Upper lobe of left lung (tissue), 6 donors: ENCODE data around the gene CSNK1A1. TPM values are rescaled to one million over a fixed set of nuclear protein-coding genes. Genes with fewer than 3 reads are reported as not detected.
"Not testable (repeated sequence)": the region's sequence is repeated elsewhere in the genome, so short reads cannot be mapped to it uniquely, and the experiment has no call there.

ENCODE experiments used
- ATAC-seq, 2 donors: fragments of 200-7000 bp; cut with Tn5 transposase; one replicate each; pipeline ENCODE4 v1.9.1; 2022; ENCODE audit warnings: mild to moderate bottlenecking in 2 of 2, moderate library complexity in 2 of 2; ENCODE audit not compliant: low FRiP score in 2 of 2
- DNase-seq, 2 donors: peaks; one replicate each; pipeline ENCODE4 v3.0.0-alpha.2; 2019 to 2020
- H3K27ac ChIP-seq, 4 donors: fragments of 200-600 bp; sonication (generic); one replicate each; pipeline ENCODE4 v1.5.1; 2016 to 2019
- H3K27me3 ChIP-seq, 4 donors: fragments of 200-600 bp; sonication (generic); one replicate each; pipeline ENCODE4 v1.5.1; 2017 to 2019
- H3K36me3 ChIP-seq, 4 donors: fragments of 200-600 bp; sonication (generic); one replicate each; pipeline ENCODE4 v1.5.1; 2016 to 2019
- H3K4me1 ChIP-seq, 4 donors: fragments of 200-600 bp; sonication (generic); one replicate each; pipeline ENCODE4 v1.5.1; 2018 to 2019
- H3K4me3 ChIP-seq, 4 donors: fragments of 200-600 bp; sonication (generic); one replicate each; pipeline ENCODE4 v1.5.1; 2017 to 2019; ENCODE audit warnings: mild to moderate bottlenecking in 2 of 4, moderate library complexity in 1 of 4
- H3K9me3 ChIP-seq, 4 donors: fragments of 200-600 bp; sonication (generic); one replicate each; pipeline ENCODE4 v1.5.1; 2018 to 2019
- EP300 ChIP-seq, 4 donors: sonication (generic); formaldehyde crosslinking; IDR thresholded peaks; one replicate each; pipeline ENCODE4 v1.5.1; 2017; ENCODE audit warnings: antibody characterized with exemption in 4 of 4, control low read depth in 2 of 4
- POLR2A ChIP-seq, 4 donors: fragments of 450-650 bp; IDR thresholded peaks; one replicate each; pipeline ENCODE4 v1.5.1; 2016 to 2017; ENCODE audit warnings: antibody characterized with exemption in 4 of 4, mild to moderate bottlenecking in 2 of 4
- POLR2AphosphoS5 ChIP-seq, 2 donors: sonication (generic); formaldehyde crosslinking; IDR thresholded peaks; one replicate each; pipeline ENCODE4 v1.5.1; 2017; ENCODE audit warnings: antibody characterized with exemption in 2 of 2
- whole genome bisulfite sequencing, 2 donors: methylation state at CpG; one replicate each; pipeline ENCODE4 v1.1.5; 2017 to 2018; 5-methylcytosine and 5-hydroxymethylcytosine counted together
- total RNA-seq, 6 donors: library from RNA; depleted of rRNA in 4 of 6; stranded (reverse); fragments of >200 nt in 4 of 6; gene quantifications; one replicate each; pipeline versions ENCODE4 v1.1.0 to v1.2.1, GENCODE V29; 2016 to 2021
- TF ChIP-seq, protein P1 (sequence below), 6 experiments: fragments of 450-650 bp in 4 of 6; fragments of 200-600 bp in 2 of 6; sonication (generic) in 2 of 6; IDR thresholded peaks; one replicate each; pipeline ENCODE4 v1.5.1; 2016 to 2019; ENCODE audit warnings: antibody characterized with exemption in 6 of 6
- donor health status: DM: no; HTN: no; CAD: no; lungs with moderate emphysema.
- donor health status: DM: no; HTN: yes; CAD: no; lungs with severe emphysema.

The CSNK1A1 gene
- total RNA-seq, 6 donors from 2014 or later = 153 to 215 (median 202) TPM

DNA sequence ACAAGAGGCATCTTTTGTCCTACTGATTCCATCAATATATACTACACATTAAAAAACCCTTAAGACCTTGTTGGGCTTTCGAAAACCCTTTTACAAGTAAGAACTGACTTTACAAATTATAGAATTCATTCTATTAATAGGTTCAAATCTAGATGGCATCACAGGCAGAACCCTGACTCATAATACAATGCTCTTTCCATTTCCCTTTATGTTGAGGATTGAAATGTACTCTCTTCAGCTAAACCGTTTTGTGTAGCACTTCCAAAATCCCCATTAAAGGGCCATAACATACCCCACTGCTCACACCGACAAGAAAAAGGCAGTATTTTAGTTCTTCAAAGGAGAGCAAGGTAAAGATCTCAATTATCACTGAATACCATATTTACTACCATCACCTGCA lies 11.2 kb downstream of the CSNK1A1 start:
- H3K9me3 ChIP-seq = no peaks in the 10 kb centered on the region
- 67 to 70% methylated on average over 3 of the region's 3 CpGs for WGBS, 2 donors
- H3K36me3 ChIP-seq = peaks cover 4 to 47% (median 6%) of the 10 kb centered on the region in 4 donors
- DNase-seq (no peak), ATAC-seq (no peak)
- H3K27ac ChIP-seq = no peak overlapping the region
- TF ChIP-seq POLR2A (IDR thresholded peaks at IDR 0.05) (no peak), EP300 (IDR thresholded peaks at IDR 0.05) (no peak), POLR2AphosphoS5 (IDR thresholded peaks at IDR 0.05) (no peak)
- TF ChIP-seq, protein P1, sequence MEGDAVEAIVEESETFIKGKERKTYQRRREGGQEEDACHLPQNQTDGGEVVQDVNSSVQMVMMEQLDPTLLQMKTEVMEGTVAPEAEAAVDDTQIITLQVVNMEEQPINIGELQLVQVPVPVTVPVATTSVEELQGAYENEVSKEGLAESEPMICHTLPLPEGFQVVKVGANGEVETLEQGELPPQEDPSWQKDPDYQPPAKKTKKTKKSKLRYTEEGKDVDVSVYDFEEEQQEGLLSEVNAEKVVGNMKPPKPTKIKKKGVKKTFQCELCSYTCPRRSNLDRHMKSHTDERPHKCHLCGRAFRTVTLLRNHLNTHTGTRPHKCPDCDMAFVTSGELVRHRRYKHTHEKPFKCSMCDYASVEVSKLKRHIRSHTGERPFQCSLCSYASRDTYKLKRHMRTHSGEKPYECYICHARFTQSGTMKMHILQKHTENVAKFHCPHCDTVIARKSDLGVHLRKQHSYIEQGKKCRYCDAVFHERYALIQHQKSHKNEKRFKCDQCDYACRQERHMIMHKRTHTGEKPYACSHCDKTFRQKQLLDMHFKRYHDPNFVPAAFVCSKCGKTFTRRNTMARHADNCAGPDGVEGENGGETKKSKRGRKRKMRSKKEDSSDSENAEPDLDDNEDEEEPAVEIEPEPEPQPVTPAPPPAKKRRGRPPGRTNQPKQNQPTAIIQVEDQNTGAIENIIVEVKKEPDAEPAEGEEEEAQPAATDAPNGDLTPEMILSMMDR (IDR thresholded peaks at IDR 0.05) = no peak
- H3K4me3 ChIP-seq = no peak overlapping the region
- H3K27me3 ChIP-seq = no peaks in the 10 kb centered on the region
- H3K4me1 ChIP-seq = peaks cover 69 to 75% (median 72%) of the 10 kb centered on the region in 4 donors

DNA sequence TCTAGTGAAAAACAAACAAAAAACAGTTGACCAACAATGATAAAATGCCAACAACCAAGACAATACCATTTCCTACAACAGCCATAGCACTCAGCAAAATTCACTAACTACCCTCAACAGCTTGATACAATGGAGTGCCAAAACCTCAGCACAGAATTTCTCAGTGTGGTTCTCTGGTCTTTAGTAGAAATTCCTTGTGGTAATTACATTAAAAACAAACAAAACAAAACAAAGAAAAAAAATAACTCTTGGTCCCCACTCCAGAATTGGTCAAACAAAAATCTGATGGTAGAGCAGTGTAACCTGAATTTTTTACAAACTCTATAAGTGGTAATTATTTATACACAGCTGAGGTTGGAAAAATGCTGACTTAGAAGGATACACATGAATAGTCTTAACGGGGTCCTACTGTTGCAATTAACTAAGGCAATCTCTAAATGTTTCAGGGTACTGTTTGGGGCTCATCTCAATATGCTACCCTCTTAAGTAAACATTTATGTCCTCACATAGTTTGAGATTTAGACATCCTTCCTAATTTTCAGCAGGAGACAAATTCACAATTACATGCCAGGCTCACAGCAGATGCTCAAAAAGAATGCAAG lies 13.8 kb downstream of the CSNK1A1 start:
- 60 to 73% methylated on average over 1 of the region's 1 CpG for WGBS, 2 donors
- Histone ChIP-seq H3K4me1 (peaks cover 56 to 68% (median 60%) of the 10 kb centered on the region in 4 donors), H3K4me3 (no peak overlapping the region), H3K9me3 (no peaks in the 10 kb centered on the region), H3K36me3 (peaks cover 4 to 34% (median 5%) of the 10 kb centered on the region in 4 donors), H3K27me3 (no peaks in the 10 kb centered on the region), H3K27ac (no peak overlapping the region)
- TF ChIP-seq, protein P1 (IDR thresholded peaks at IDR 0.05) = no peak
- TF ChIP-seq POLR2A (IDR thresholded peaks at IDR 0.05) (no peak), POLR2AphosphoS5 (IDR thresholded peaks at IDR 0.05) (no peak), EP300 (IDR thresholded peaks at IDR 0.05) (no peak)
- DNase-seq (no peak), ATAC-seq (no peak)

DNA sequence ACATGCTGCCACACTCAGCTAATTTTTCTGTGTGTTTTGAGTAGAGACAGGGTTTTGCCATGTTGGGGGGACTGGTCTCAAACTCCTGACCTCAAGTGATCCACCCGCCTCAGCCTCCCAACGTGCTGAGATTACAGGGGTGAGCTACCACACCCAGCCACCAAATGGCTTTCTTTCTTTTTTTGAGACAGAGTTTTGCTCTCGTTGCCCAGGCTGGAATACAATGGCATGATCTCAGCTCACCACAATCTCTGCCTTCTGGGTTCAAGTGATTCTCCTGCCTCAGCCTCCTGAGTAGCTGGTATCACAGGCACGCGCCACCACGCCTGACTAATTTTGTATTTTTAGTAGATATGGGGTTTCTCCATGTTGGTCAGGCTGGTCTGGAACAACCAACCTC lies 15.5 kb downstream of the CSNK1A1 start:
- not testable (repeated sequence) for H3K27me3 ChIP-seq, DNase-seq, H3K9me3 ChIP-seq, ATAC-seq, H3K4me3 ChIP-seq
- Histone ChIP-seq H3K36me3 (peaks cover 4 to 28% (median 5%) of the 10 kb centered on the region in 4 donors), H3K4me1 (peaks cover 44 to 70% (median 64%) of the 10 kb centered on the region in 4 donors), H3K27ac (peak overlapping the region in 1 of 4 donors; percentile 18)
- 82 to 90% methylated on average over 6 of the region's 6 CpGs for WGBS, 2 donors

DNA sequence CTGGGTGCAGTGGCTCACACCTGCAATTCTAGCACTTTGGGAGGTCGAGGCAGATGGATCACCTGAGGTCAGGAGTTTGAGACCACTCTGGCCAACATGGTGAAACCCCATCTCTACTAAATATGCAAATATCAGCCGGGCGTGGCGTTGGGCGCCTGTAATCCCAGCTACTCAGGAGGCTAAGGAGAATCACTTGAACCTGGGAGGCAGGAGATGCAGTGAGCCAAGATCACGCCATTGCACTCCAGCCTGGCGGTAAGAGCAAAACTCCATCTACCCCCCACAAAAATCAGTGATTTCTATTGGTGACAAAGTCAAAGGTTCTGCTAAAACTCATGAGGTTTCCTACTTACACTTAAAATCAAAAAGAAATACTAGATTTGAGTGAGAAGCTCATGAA lies 18.8 kb downstream of the CSNK1A1 start:
- H3K4me3 ChIP-seq = no peak overlapping the region
- TF ChIP-seq, protein P1 (IDR thresholded peaks at IDR 0.05) = no peak
- no peak for TF ChIP-seq POLR2A (IDR thresholded peaks at IDR 0.05)
- TF ChIP-seq POLR2AphosphoS5 (IDR thresholded peaks at IDR 0.05) = no peak
- TF ChIP-seq EP300 (IDR thresholded peaks at IDR 0.05) = no peak
- 80 to 98% methylated on average over 6 to 7 of the region's 7 CpGs for WGBS, 2 donors
- no peaks in the 10 kb centered on the region for H3K9me3 ChIP-seq
- H3K27ac ChIP-seq = no peak overlapping the region
- DNase-seq = no peak
- no peaks in the 10 kb centered on the region for H3K27me3 ChIP-seq
- peaks cover 0 to 14% (median 0%) of the 10 kb centered on the region in 4 donors for H3K36me3 ChIP-seq
- ATAC-seq = no peak
- H3K4me1 ChIP-seq = peaks cover 51 to 81% (median 73%) of the 10 kb centered on the region in 4 donors

DNA sequence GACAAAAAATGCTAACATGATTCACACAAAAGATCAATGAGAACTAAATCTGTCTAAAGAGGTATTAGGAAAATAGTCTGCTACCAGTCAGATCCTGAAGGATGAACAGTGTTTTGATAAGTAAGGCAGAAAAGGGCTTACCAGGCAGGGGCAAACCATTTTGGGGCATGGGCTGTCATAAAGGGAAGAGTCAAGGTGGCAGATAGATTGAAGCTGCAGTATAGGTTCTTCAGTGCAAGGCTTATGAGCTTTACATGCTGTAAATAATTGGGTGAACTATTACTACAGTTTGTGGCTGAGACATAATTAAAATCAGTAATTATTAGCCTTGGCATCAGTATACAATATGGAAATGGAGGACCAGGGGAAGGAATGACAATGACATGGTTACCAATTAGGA lies 21.8 kb downstream of the CSNK1A1 start:
- TF ChIP-seq POLR2A (IDR thresholded peaks at IDR 0.05) (no peak), EP300 (IDR thresholded peaks at IDR 0.05) (no peak), POLR2AphosphoS5 (IDR thresholded peaks at IDR 0.05) (no peak)
- TF ChIP-seq, protein P1 (IDR thresholded peaks at IDR 0.05) = no peak
- Histone ChIP-seq H3K36me3 (peaks cover 0 to 4% (median 0%) of the 10 kb centered on the region in 4 donors), H3K4me1 (peaks cover 56 to 85% (median 74%) of the 10 kb centered on the region in 4 donors), H3K27me3 (no peaks in the 10 kb centered on the region), H3K9me3 (no peaks in the 10 kb centered on the region), H3K27ac (no peak overlapping the region), H3K4me3 (no peak overlapping the region)
- ATAC-seq (no peak), DNase-seq (no peak)
